Adrenal gland (tissue), 12 donors: ENCODE data around the gene MEGF11. TPM values are rescaled to one million over a fixed set of nuclear protein-coding genes. Genes with fewer than 3 reads are reported as not detected.
A peak's percentile ranks its signal among the peaks of the same experiment; 100 is the strongest.

Source experiments
- DNase-seq, 7 donors: peaks; one replicate each; pipeline ENCODE4 v3.0.0-alpha.2; 2019 to 2020
- H3K27ac ChIP-seq, 5 donors: fragments of 200-600 bp; sonication (generic) in 4 of 5; 1 replicate in 3 of 5; 2 replicates in 2 of 5; pipeline versions ENCODE4 v1.5.1 to v1.8.0; 2016 to 2020; ENCODE audit warnings: mild to moderate bottlenecking in 1 of 5
- H3K27me3 ChIP-seq: fragments of 200-600 bp; 2 replicates; pipeline ENCODE4 v1.8.0; 2021
- H3K36me3 ChIP-seq, 2 donors: fragments of 200-600 bp; replicated peaks in 1 of 2; 1 replicate in 1 of 2; 2 replicates in 1 of 2; pipeline versions ENCODE4 v1.5.1 to v1.8.0; 2018 to 2022
- H3K4me1 ChIP-seq, 2 donors: fragments of 200-600 bp; replicated peaks in 1 of 2; 1 replicate in 1 of 2; 2 replicates in 1 of 2; pipeline versions ENCODE4 v1.5.1 to v1.8.0; 2018 to 2021
- H3K4me3 ChIP-seq, 4 donors: fragments of 200-600 bp; sonication (generic) in 3 of 4; one replicate each; pipeline ENCODE4 v1.5.1; 2016 to 2018
- H3K9me3 ChIP-seq, 3 donors: fragments of 200-600 bp; sonication (generic) in 1 of 3; replicated peaks in 1 of 3; 1 replicate in 2 of 3; 2 replicates in 1 of 3; pipeline versions ENCODE4 v1.5.1 to v1.8.0; 2016 to 2021
- POLR2A ChIP-seq, 2 donors: fragments of 450-650 bp; IDR thresholded peaks; one replicate each; pipeline ENCODE4 v1.6.1; 2017; ENCODE audit warnings: antibody characterized with exemption in 2 of 2, mild to moderate bottlenecking in 2 of 2, moderate library complexity in 1 of 2
- WGBS, 4 donors: extraction: QIAGEN DNeasy Blood & Tissue Kit in 2 of 4; methylation state at CpG; one replicate each; pipeline versions ENCODE4 v1.1.5 to v1.1.7; 2013 to 2017; 5-methylcytosine and 5-hydroxymethylcytosine counted together
- intact Hi-C, 2 donors: fragments of 100-400 bp; cut with DNase I; formaldehyde crosslinking; loops; one replicate each; pipeline versions ENCODE4 v1.14.1 to v1.15.0; 2022 to 2023
- polyA plus RNA-seq, 3 donors: library from polyadenylated mRNA; stranded (reverse); fragments of 200-250 nt in 2 of 3; fragments of 350-450 nt in 1 of 3; fragmentation: Illumina TruSeq in 1 of 3; extraction: RNeasy Lipid Tissue Mini Kit (QIAGEN cat#74804) in 1 of 3; gene quantifications; one replicate each; pipeline ENCODE4 v1.2.3, GENCODE V29; 2013 to 2014
- total RNA-seq, 9 donors: library from RNA; depleted of rRNA in 4 of 9; stranded (reverse); fragments of >200 nt in 4 of 9; fragments of 120-200 nt in 1 of 9; fragmentation: NEBNext Ultra II Directional in 1 of 9; extraction: Animal tissue kit (Norgen Biotek cat#: 25700) in 1 of 9; gene quantifications; one replicate each; pipeline versions ENCODE4 v1.1.0 to v1.2.4, GENCODE V29; 2013 to 2023
- TF ChIP-seq, protein P1 (sequence below), 6 experiments: fragments of 450-650 bp in 4 of 6; fragments of 200-600 bp in 2 of 6; sonication (generic) in 1 of 6; IDR thresholded peaks; 1 replicate in 5 of 6; 2 replicates in 1 of 6; pipeline versions ENCODE4 v1.5.1 to v1.8.0; 2016 to 2021; ENCODE audit warnings: antibody characterized with exemption in 6 of 6, mild to moderate bottlenecking in 2 of 6, moderate library complexity in 1 of 6
- donor health status: healthy with polysubstance abuse.
- donor health status: Bipolar disorder and iron deficiency.
- donor health status: DM: yes; HTN: yes; CAD: no.
- donor health status: DM: no; HTN: no; CAD: no.
- donor health status: DM: no; HTN: no; CAD: no.
- donor health status: DM: yes; HTN: yes; CAD: no.

Gene MEGF11
- total and polyA plus RNA-seq, 12 donors = 0.04 to 0.98 (median 0.14) TPM; not detected in 5

GRCh38 chr15:66084704-66085103 lies 168.8 kb downstream of the MEGF11 start:
- no peak for DNase-seq
- WGBS, 4 donors = 88 to 92% (median 91%) methylated on average over 5 to 10 of the region's 10 CpGs
- intact Hi-C loops = no loop called here

GRCh38 chr15:66080717-66081398 lies 172.7 kb downstream of the MEGF11 start:
- peak; percentile 69 to 86 (median 81) for DNase-seq
- intact Hi-C loops = no loop called here
- Histone ChIP-seq H3K4me1 (peaks cover 8 to 14% of the 10 kb centered on the region in 2 donors), H3K27ac (peak overlapping the region in 3 of 5 donors; percentile 57 to 87 (median 58)), H3K36me3 (no peaks in the 10 kb centered on the region), H3K9me3 (no peaks in the 10 kb centered on the region), H3K4me3 (no peak overlapping the region), H3K27me3 (no peaks in the 10 kb centered on the region)
- peak in 1 of 2 donors; percentile 34 for TF ChIP-seq POLR2A (IDR thresholded peaks at IDR 0.05)
- TF ChIP-seq, protein P1, sequence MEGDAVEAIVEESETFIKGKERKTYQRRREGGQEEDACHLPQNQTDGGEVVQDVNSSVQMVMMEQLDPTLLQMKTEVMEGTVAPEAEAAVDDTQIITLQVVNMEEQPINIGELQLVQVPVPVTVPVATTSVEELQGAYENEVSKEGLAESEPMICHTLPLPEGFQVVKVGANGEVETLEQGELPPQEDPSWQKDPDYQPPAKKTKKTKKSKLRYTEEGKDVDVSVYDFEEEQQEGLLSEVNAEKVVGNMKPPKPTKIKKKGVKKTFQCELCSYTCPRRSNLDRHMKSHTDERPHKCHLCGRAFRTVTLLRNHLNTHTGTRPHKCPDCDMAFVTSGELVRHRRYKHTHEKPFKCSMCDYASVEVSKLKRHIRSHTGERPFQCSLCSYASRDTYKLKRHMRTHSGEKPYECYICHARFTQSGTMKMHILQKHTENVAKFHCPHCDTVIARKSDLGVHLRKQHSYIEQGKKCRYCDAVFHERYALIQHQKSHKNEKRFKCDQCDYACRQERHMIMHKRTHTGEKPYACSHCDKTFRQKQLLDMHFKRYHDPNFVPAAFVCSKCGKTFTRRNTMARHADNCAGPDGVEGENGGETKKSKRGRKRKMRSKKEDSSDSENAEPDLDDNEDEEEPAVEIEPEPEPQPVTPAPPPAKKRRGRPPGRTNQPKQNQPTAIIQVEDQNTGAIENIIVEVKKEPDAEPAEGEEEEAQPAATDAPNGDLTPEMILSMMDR (IDR thresholded peaks at IDR 0.05) = peak in 1 of 6 experiments; percentile 12
- 18 to 38% (median 30%) methylated on average over 19 to 23 of the region's 23 CpGs for WGBS, 4 donors

More at GRCh38 chr15:66084704-66085103, 168.8 kb downstream of the MEGF11 start:
- Histone ChIP-seq H3K27ac (no peak overlapping the region), H3K9me3 (no peaks in the 10 kb centered on the region), H3K4me1 (peaks cover 8 to 14% of the 10 kb centered on the region in 2 donors), H3K27me3 (no peaks in the 10 kb centered on the region), H3K4me3 (no peak overlapping the region), H3K36me3 (no peaks in the 10 kb centered on the region)
- TF ChIP-seq, protein P1 (IDR thresholded peaks at IDR 0.05) = no peak
- TF ChIP-seq POLR2A (IDR thresholded peaks at IDR 0.05) = no peak

GRCh38 chr15:66078929-66079275 lies 174.6 kb downstream of the MEGF11 start:
- Histone ChIP-seq H3K27me3 (no peaks in the 10 kb centered on the region), H3K27ac (no peak overlapping the region), H3K9me3 (no peaks in the 10 kb centered on the region), H3K36me3 (no peaks in the 10 kb centered on the region), H3K4me3 (no peak overlapping the region), H3K4me1 (peaks cover 8 to 14% of the 10 kb centered on the region in 2 donors)
- DNase-seq = no peak
- TF ChIP-seq, protein P1 (IDR thresholded peaks at IDR 0.05) = no peak
- TF ChIP-seq POLR2A (IDR thresholded peaks at IDR 0.05) = no peak
- 62 to 76% (median 69%) methylated on average over 4 to 5 of the region's 5 CpGs for WGBS, 4 donors
- intact Hi-C loops = no loop called here

DNA sequence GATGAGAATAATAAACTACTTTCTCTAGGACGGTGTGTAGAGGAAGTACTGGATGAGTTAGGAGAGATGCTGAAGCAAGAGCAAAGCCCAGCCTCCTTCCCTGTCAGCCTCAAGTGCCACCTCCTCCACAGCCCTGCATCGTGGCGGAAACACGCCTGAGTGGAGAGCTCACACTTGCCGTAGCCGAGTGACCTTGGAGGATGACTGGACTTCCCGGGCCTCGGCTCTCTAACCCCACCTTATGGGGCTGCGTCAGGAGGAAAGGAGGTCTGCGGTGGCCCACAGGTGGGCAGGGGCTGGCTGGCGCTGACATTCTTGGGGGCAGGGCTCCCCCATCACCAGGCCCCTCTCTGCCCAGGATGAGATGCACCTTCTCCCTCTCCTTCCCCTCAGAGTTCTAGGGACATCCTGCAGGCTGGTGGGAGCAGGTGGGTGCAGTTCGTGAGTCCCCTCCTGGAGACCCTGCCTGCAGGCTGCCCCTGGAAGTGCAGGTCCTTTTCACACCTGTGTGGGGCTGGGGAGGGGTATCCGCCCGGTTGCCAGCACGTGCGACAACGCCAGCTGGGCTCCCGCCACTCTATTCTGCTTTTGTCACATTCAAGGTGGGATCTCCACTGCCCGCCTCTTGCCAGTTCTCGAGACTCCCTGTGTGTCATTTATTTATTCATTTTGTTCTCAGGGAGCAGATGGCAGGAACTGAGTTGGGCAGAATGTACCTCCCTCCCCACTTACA lies 175.2 kb downstream of the MEGF11 start:
- WGBS, 4 donors = 42 to 57% (median 51%) methylated on average over 14 to 20 of the region's 20 CpGs
- H3K27ac ChIP-seq = no peak overlapping the region
- TF ChIP-seq, protein P1 (IDR thresholded peaks at IDR 0.05) = no peak
- TF ChIP-seq POLR2A (IDR thresholded peaks at IDR 0.05) = no peak
- H3K4me1 ChIP-seq = peaks cover 10 to 14% of the 10 kb centered on the region in 2 donors
- DNase-seq = peak in 4 of 7 donors; percentile 22 to 50 (median 32)
- intact Hi-C loops = no loop called here
- no peaks in the 10 kb centered on the region for H3K9me3 ChIP-seq
- no peaks in the 10 kb centered on the region for H3K27me3 ChIP-seq
- H3K4me3 ChIP-seq = no peak overlapping the region
- H3K36me3 ChIP-seq = no peaks in the 10 kb centered on the region
